ENCODE results near the gene MRPS35. TPM values are rescaled to one million over a fixed set of nuclear protein-coding genes. Genes with fewer than 3 reads are reported as not detected.

Gene MRPS35
- total RNA-seq, 1 experiment from 2014 or later, result 43.5 TPM

DNA sequence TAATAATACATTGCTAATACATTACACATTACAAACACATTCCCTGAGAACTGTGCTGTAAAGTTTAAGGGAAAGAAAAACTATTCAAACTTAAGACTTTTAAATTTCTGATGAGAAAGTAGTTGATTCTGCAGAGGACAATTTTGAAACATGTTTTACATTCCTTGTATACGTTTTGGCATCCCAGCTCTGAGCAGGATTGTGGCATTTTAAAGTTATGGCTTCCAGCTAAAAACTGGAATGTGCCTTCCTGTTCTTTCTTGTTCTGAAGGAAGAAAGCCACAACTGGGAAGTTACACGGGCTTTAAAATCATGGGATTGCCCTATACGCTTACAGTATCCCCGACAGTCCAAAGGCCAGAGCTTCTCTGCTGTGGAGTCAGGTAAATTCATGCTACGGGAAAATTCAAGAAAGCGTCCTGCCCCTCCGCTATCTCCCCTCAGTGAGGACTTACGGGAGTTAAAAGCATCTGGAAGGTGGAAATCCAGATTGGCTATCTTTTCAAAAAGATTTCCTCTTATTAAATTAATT lies 58.6 kb downstream of the MRPS35 start:
- POLR2A ChIA-PET, result no interaction called here
- CTCF ChIA-PET, result interaction anchor here (1.0 kb wide), 1 partner anchor 37 kb away, joined by 3 read pairs; no protein-coding TSS in a partner anchor
- H3K27me3 Mint-ChIP-seq (ENCODE audit: low read depth), result no peaks in the 10 kb centered on the region
- no peak overlapping the region for H3K4me3 Mint-ChIP-seq
- H3K27ac Mint-ChIP-seq, result no peak overlapping the region
- no peak for TF ChIP-seq ELF4 (CRISPR knock-in tag; IDR thresholded peaks at IDR 0.05; ENCODE audit: low read depth)
- TF ChIP-seq, protein P1, sequence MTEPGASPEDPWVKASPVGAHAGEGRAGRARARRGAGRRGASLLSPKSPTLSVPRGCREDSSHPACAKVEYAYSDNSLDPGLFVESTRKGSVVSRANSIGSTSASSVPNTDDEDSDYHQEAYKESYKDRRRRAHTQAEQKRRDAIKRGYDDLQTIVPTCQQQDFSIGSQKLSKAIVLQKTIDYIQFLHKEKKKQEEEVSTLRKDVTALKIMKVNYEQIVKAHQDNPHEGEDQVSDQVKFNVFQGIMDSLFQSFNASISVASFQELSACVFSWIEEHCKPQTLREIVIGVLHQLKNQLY (CRISPR knock-in tag; IDR thresholded peaks at IDR 0.05), result no peak
- no peaks in the 10 kb centered on the region for H3K36me3 Mint-ChIP-seq
- ATAC-seq (no peak), DNase-seq (ENCODE audit: low spot score) (no peak)
- no peaks in the 10 kb centered on the region for H3K9me3 Mint-ChIP-seq
- H3K4me1 Mint-ChIP-seq, result no peaks in the 10 kb centered on the region

DNA sequence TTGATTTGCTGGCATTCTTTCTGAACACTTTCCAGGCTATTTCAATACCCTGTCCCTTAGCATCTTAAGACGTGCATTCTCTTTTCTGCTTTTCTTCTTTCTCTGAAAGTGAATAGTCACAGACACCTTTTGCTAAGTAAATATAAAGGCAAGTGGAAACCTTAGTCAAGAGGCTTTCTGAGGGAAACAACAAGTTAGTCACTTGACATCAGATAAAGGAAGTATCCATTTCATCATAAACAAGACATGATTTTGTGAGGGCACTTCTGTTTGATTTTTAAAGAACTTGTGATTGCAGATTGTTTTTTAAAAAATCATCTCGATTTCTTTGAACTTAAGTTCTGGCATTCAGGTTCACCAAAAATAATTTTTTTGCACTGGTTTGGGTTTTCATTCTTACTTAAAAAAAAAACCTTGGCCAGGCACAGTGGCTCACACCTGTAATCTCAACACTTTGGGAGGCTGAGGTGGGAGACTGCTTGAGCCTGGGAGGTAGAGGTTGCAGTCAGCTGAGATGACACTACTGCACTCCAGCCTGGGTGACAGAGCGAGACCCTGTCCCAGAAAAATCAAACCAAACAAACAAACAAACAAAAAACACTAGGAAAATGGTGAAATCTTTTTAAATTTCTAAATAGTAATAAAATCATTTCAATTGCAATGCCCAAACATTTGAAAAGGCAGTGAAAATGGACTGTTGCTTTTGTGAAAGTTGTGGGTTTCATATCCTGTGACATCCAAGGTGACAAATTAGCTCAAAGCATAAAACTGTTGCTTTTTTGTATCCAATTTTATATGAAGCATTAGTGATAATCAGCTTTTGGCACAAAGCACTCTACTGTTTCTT lies 61.1 kb downstream of the MRPS35 start:
- TF ChIP-seq, protein P2, sequence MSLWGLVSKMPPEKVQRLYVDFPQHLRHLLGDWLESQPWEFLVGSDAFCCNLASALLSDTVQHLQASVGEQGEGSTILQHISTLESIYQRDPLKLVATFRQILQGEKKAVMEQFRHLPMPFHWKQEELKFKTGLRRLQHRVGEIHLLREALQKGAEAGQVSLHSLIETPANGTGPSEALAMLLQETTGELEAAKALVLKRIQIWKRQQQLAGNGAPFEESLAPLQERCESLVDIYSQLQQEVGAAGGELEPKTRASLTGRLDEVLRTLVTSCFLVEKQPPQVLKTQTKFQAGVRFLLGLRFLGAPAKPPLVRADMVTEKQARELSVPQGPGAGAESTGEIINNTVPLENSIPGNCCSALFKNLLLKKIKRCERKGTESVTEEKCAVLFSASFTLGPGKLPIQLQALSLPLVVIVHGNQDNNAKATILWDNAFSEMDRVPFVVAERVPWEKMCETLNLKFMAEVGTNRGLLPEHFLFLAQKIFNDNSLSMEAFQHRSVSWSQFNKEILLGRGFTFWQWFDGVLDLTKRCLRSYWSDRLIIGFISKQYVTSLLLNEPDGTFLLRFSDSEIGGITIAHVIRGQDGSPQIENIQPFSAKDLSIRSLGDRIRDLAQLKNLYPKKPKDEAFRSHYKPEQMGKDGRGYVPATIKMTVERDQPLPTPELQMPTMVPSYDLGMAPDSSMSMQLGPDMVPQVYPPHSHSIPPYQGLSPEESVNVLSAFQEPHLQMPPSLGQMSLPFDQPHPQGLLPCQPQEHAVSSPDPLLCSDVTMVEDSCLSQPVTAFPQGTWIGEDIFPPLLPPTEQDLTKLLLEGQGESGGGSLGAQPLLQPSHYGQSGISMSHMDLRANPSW (CRISPR knock-in tag; conservative IDR thresholded peaks at IDR 0.05; ENCODE audit: low read depth), result no peak
- TF ChIP-seq FOXJ3 (CRISPR knock-in tag; IDR thresholded peaks at IDR 0.05; ENCODE audit: borderline replicate concordance), result no peak
- POLR2A ChIA-PET, result interaction anchor here (0.6 kb wide), 1 partner anchor 15 kb away, joined by 4 read pairs; no protein-coding TSS in a partner anchor
- CTCF ChIA-PET, result no interaction called here
- no peaks in the 10 kb centered on the region for H3K27me3 Mint-ChIP-seq (ENCODE audit: low read depth)
- ATAC-seq (no peak), DNase-seq (ENCODE audit: low spot score) (no peak)
- no peaks in the 10 kb centered on the region for H3K4me1 Mint-ChIP-seq
- no peaks in the 10 kb centered on the region for H3K9me3 Mint-ChIP-seq
- no peak overlapping the region for H3K4me3 Mint-ChIP-seq
- no peaks in the 10 kb centered on the region for H3K36me3 Mint-ChIP-seq
- no peak overlapping the region for H3K27ac Mint-ChIP-seq

DNA sequence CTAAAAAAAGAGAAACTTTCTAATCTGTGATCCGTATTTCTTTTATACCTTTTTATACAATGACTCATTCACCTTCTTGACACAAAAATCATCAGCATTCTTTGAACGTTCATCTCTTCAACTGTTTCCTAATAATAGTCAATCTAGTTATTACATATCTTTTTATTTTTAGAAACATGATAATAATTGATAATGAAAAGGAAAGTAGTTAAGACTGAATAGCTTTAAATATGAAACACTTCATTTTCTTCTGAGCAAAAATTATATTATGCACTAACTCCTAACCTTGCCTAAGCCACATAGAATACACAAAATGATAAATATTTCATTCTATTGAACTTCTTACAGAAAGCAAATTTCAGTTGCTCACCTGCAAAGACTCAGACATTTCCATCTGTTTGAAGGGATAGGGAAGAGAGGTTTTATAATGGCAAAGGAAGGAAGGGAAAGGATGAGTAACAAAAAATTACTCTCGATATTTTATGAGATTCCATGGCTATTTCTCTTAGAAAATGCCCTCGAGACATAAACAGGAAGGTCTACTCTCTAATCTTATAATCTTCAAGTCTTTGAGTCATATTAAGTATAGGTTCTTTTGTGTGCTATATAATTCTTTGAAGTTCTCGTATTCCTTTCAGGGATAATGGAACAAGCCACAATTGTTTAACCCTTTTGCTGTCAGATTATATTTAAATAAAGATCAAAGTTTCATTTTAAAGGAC lies 61.9 kb downstream of the MRPS35 start:
- no peak for DNase-seq (ENCODE audit: low spot score)
- ChIA-PET POLR2A (no interaction called here), CTCF (no interaction called here)
- no peaks in the 10 kb centered on the region for H3K9me3 Mint-ChIP-seq
- no peaks in the 10 kb centered on the region for H3K4me1 Mint-ChIP-seq
- ATAC-seq, result no peak
- no peak overlapping the region for H3K4me3 Mint-ChIP-seq
- no peaks in the 10 kb centered on the region for H3K36me3 Mint-ChIP-seq
- no peak overlapping the region for H3K27ac Mint-ChIP-seq
- H3K27me3 Mint-ChIP-seq (ENCODE audit: low read depth), result no peaks in the 10 kb centered on the region
- TF ChIP-seq, protein P1 (CRISPR knock-in tag; IDR thresholded peaks at IDR 0.05), result no peak
- TF ChIP-seq, protein P3, sequence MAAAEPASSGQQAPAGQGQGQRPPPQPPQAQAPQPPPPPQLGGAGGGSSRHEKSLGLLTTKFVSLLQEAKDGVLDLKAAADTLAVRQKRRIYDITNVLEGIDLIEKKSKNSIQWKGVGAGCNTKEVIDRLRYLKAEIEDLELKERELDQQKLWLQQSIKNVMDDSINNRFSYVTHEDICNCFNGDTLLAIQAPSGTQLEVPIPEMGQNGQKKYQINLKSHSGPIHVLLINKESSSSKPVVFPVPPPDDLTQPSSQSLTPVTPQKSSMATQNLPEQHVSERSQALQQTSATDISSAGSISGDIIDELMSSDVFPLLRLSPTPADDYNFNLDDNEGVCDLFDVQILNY (CRISPR knock-in tag; IDR thresholded peaks at IDR 0.05), result no peak
- TF ChIP-seq, protein P4, sequence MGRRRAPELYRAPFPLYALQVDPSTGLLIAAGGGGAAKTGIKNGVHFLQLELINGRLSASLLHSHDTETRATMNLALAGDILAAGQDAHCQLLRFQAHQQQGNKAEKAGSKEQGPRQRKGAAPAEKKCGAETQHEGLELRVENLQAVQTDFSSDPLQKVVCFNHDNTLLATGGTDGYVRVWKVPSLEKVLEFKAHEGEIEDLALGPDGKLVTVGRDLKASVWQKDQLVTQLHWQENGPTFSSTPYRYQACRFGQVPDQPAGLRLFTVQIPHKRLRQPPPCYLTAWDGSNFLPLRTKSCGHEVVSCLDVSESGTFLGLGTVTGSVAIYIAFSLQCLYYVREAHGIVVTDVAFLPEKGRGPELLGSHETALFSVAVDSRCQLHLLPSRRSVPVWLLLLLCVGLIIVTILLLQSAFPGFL (CRISPR knock-in tag; IDR thresholded peaks at IDR 0.05; ENCODE audit: borderline replicate concordance), result no peak
- TF ChIP-seq, protein P5, sequence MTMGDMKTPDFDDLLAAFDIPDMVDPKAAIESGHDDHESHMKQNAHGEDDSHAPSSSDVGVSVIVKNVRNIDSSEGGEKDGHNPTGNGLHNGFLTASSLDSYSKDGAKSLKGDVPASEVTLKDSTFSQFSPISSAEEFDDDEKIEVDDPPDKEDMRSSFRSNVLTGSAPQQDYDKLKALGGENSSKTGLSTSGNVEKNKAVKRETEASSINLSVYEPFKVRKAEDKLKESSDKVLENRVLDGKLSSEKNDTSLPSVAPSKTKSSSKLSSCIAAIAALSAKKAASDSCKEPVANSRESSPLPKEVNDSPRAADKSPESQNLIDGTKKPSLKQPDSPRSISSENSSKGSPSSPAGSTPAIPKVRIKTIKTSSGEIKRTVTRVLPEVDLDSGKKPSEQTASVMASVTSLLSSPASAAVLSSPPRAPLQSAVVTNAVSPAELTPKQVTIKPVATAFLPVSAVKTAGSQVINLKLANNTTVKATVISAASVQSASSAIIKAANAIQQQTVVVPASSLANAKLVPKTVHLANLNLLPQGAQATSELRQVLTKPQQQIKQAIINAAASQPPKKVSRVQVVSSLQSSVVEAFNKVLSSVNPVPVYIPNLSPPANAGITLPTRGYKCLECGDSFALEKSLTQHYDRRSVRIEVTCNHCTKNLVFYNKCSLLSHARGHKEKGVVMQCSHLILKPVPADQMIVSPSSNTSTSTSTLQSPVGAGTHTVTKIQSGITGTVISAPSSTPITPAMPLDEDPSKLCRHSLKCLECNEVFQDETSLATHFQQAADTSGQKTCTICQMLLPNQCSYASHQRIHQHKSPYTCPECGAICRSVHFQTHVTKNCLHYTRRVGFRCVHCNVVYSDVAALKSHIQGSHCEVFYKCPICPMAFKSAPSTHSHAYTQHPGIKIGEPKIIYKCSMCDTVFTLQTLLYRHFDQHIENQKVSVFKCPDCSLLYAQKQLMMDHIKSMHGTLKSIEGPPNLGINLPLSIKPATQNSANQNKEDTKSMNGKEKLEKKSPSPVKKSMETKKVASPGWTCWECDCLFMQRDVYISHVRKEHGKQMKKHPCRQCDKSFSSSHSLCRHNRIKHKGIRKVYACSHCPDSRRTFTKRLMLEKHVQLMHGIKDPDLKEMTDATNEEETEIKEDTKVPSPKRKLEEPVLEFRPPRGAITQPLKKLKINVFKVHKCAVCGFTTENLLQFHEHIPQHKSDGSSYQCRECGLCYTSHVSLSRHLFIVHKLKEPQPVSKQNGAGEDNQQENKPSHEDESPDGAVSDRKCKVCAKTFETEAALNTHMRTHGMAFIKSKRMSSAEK (CRISPR knock-in tag; IDR thresholded peaks at IDR 0.05; ENCODE audit: borderline replicate concordance), result no peak
- TF ChIP-seq, protein P6, sequence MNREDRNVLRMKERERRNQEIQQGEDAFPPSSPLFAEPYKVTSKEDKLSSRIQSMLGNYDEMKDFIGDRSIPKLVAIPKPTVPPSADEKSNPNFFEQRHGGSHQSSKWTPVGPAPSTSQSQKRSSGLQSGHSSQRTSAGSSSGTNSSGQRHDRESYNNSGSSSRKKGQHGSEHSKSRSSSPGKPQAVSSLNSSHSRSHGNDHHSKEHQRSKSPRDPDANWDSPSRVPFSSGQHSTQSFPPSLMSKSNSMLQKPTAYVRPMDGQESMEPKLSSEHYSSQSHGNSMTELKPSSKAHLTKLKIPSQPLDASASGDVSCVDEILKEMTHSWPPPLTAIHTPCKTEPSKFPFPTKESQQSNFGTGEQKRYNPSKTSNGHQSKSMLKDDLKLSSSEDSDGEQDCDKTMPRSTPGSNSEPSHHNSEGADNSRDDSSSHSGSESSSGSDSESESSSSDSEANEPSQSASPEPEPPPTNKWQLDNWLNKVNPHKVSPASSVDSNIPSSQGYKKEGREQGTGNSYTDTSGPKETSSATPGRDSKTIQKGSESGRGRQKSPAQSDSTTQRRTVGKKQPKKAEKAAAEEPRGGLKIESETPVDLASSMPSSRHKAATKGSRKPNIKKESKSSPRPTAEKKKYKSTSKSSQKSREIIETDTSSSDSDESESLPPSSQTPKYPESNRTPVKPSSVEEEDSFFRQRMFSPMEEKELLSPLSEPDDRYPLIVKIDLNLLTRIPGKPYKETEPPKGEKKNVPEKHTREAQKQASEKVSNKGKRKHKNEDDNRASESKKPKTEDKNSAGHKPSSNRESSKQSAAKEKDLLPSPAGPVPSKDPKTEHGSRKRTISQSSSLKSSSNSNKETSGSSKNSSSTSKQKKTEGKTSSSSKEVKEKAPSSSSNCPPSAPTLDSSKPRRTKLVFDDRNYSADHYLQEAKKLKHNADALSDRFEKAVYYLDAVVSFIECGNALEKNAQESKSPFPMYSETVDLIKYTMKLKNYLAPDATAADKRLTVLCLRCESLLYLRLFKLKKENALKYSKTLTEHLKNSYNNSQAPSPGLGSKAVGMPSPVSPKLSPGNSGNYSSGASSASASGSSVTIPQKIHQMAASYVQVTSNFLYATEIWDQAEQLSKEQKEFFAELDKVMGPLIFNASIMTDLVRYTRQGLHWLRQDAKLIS (CRISPR knock-in tag; IDR thresholded peaks at IDR 0.05; ENCODE audit: borderline replicate concordance), result no peak
- TF ChIP-seq CBFB (CRISPR knock-in tag; IDR thresholded peaks at IDR 0.05; ENCODE audit: low read depth) (no peak), ETV6 (CRISPR knock-in tag; IDR thresholded peaks at IDR 0.05) (no peak)
- TF ChIP-seq, protein P7, sequence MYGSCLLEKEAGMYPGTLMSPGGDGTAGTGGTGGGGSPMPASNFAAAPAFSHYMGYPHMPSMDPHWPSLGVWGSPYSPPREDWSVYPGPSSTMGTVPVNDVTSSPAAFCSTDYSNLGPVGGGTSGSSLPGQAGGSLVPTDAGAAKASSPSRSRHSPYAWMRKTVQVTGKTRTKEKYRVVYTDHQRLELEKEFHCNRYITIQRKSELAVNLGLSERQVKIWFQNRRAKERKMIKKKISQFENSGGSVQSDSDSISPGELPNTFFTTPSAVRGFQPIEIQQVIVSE (CRISPR knock-in tag; IDR thresholded peaks at IDR 0.05; ENCODE audit: borderline replicate concordance), result no peak

Measured in WTC11 (cell line).